Measurements from ENCODE around the gene DLG5.

Gene DLG5

GRCh38 chr10:77962350-77963146 is 36.0 kb upstream of the DLG5 start:
- Histone ChIP-seq H3K4me2 (ENCODE audit: insufficient read depth, low read length) (no peak overlapping the region), H2AFZ (ENCODE audit: low read depth, low read length) (no peak overlapping the region), H3K79me2 (ENCODE audit: insufficient read depth, low read length) (no peaks in the 10 kb centered on the region), H3K9me3 (ENCODE audit: insufficient read depth, low read length, severe bottlenecking) (no peaks in the 10 kb centered on the region), H3K27me3 (ENCODE audit: insufficient read depth, low read length, poor library complexity) (no peaks in the 10 kb centered on the region), H3K27ac (ENCODE audit: low read length) (no peak overlapping the region), H3K36me3 (ENCODE audit: insufficient read depth, low read length) (no peaks in the 10 kb centered on the region), H4K20me1 (ENCODE audit: insufficient read depth, low read length) (no peaks in the 10 kb centered on the region), H3K9ac (ENCODE audit: low read depth, low read length) (no peak overlapping the region), H3K4me3 (ENCODE audit: low read depth in 1 of 2, low read length in 2 of 2) (no peak overlapping the region), H3K4me1 (ENCODE audit: insufficient read depth, low read length) (no peaks in the 10 kb centered on the region)
- ATAC-seq (ENCODE audit: insufficient read depth, low read depth) = no peak
- no peak for TF ChIP-seq CTCF (IDR thresholded peaks at IDR 0.05; ENCODE audit: borderline replicate concordance, extremely low read depth, low read length, poor library complexity, severe bottlenecking)
- no peak for TF ChIP-seq EZH2 (IDR thresholded peaks at IDR 0.05; ENCODE audit: borderline replicate concordance, low read depth, low read length, severe bottlenecking)
- no peak for DNase-seq

GRCh38 chr10:77961668-77962067 is 35.1 kb upstream of the DLG5 start:
- Histone ChIP-seq H2AFZ (ENCODE audit: low read depth, low read length) (no peak overlapping the region), H3K4me2 (ENCODE audit: insufficient read depth, low read length) (no peak overlapping the region), H3K4me3 (ENCODE audit: low read depth in 1 of 2, low read length in 2 of 2) (no peak overlapping the region), H3K4me1 (ENCODE audit: insufficient read depth, low read length) (no peaks in the 10 kb centered on the region), H3K79me2 (ENCODE audit: insufficient read depth, low read length) (no peaks in the 10 kb centered on the region), H3K27me3 (ENCODE audit: insufficient read depth, low read length, poor library complexity) (no peaks in the 10 kb centered on the region), H3K36me3 (ENCODE audit: insufficient read depth, low read length) (no peaks in the 10 kb centered on the region), H3K27ac (ENCODE audit: low read length) (no peak overlapping the region), H4K20me1 (ENCODE audit: insufficient read depth, low read length) (no peaks in the 10 kb centered on the region), H3K9ac (ENCODE audit: low read depth, low read length) (no peak overlapping the region), H3K9me3 (ENCODE audit: insufficient read depth, low read length, severe bottlenecking) (no peaks in the 10 kb centered on the region)
- TF ChIP-seq CTCF (IDR thresholded peaks at IDR 0.05; ENCODE audit: borderline replicate concordance, extremely low read depth, low read length, poor library complexity, severe bottlenecking) (no peak), EZH2 (IDR thresholded peaks at IDR 0.05; ENCODE audit: borderline replicate concordance, low read depth, low read length, severe bottlenecking) (no peak)
- DNase-seq (peak; percentile 17), ATAC-seq (ENCODE audit: insufficient read depth, low read depth) (peak; percentile 62; the same call in 2 of the 3 replicates)

GRCh38 chr10:77960829-77961329 is 34.3 kb upstream of the DLG5 start:
- no peaks in the 10 kb centered on the region for H3K4me1 ChIP-seq (ENCODE audit: insufficient read depth, low read length)
- H3K9me3 ChIP-seq (ENCODE audit: insufficient read depth, low read length, severe bottlenecking) = no peaks in the 10 kb centered on the region
- H3K79me2 ChIP-seq (ENCODE audit: insufficient read depth, low read length) = no peaks in the 10 kb centered on the region
- H3K27me3 ChIP-seq (ENCODE audit: insufficient read depth, low read length, poor library complexity) = no peaks in the 10 kb centered on the region
- H3K4me3 ChIP-seq (ENCODE audit: low read depth in 1 of 2, low read length in 2 of 2) = no peak overlapping the region
- no peak overlapping the region for H3K4me2 ChIP-seq (ENCODE audit: insufficient read depth, low read length)
- ATAC-seq (ENCODE audit: insufficient read depth, low read depth) = no peak
- no peak overlapping the region for H3K27ac ChIP-seq (ENCODE audit: low read length)
- no peak overlapping the region for H2AFZ ChIP-seq (ENCODE audit: low read depth, low read length)
- no peaks in the 10 kb centered on the region for H3K36me3 ChIP-seq (ENCODE audit: insufficient read depth, low read length)
- no peak for DNase-seq
- no peak overlapping the region for H3K9ac ChIP-seq (ENCODE audit: low read depth, low read length)
- TF ChIP-seq CTCF (IDR thresholded peaks at IDR 0.05; ENCODE audit: borderline replicate concordance, extremely low read depth, low read length, poor library complexity, severe bottlenecking) = no peak
- TF ChIP-seq EZH2 (IDR thresholded peaks at IDR 0.05; ENCODE audit: borderline replicate concordance, low read depth, low read length, severe bottlenecking) = no peak
- no peaks in the 10 kb centered on the region for H4K20me1 ChIP-seq (ENCODE audit: insufficient read depth, low read length)
